MM.1S (cell line): ENCODE results near the gene KCND3.

ENCODE experiments used
- DNase-seq: peaks from one replicate; pipeline ENCODE4 v3.0.0-alpha.2; 2015
- H2AFZ ChIP-seq: fragments of 300-600 bp; sonication (generic); 2 replicates; pipeline ENCODE4 v1.6.0; 2016; ENCODE audit warnings: antibody characterized with exemption, low read length
- H3F3A ChIP-seq: fragments of 300-600 bp; sonication (generic); 2 replicates; pipeline ENCODE4 v1.6.1; 2016; ENCODE audit warnings: mild to moderate bottlenecking, antibody characterized with exemption, low read length, moderate library complexity, mixed read lengths; ENCODE audit not compliant: insufficient read depth
- H3K27ac ChIP-seq: fragments of 300-600 bp; sonication (generic); 2 replicates; pipeline ENCODE4 v1.5.1; 2016; ENCODE audit warnings: mild to moderate bottlenecking, low read length
- H3K27me3 ChIP-seq: fragments of 300-600 bp; sonication (generic); replicated peaks from 2 replicates; pipeline ENCODE4 v1.6.0; 2016; ENCODE audit warnings: low read length; ENCODE audit not compliant: insufficient read depth
- H3K36me3 ChIP-seq: fragments of 300-600 bp; sonication (generic); replicated peaks from 2 replicates; pipeline ENCODE4 v1.6.1; 2016; ENCODE audit warnings: mild to moderate bottlenecking, low read length, mixed read lengths; ENCODE audit not compliant: insufficient read depth
- H3K4me1 ChIP-seq: fragments of 300-600 bp; sonication (generic); 2 replicates; pipeline ENCODE4 v1.6.1; 2016; ENCODE audit warnings: low read length, mixed read lengths
- H3K4me2 ChIP-seq: fragments of 300-600 bp; sonication (generic); 2 replicates; pipeline ENCODE4 v1.6.0; 2016; ENCODE audit warnings: low read depth, low read length
- H3K4me3 ChIP-seq: fragments of 300-600 bp; sonication (generic); 2 replicates; pipeline ENCODE4 v1.5.1; 2016; ENCODE audit warnings: low read length, mixed read lengths
- H3K79me2 ChIP-seq: fragments of 300-600 bp; sonication (generic); 2 replicates; pipeline ENCODE4 v1.6.1; 2016; ENCODE audit warnings: mixed run types, low read length, mixed read lengths
- H3K9ac ChIP-seq: fragments of 300-600 bp; sonication (generic); 2 replicates; pipeline ENCODE4 v1.6.1; 2016; ENCODE audit warnings: low read length, mixed read lengths
- H3K9me2 ChIP-seq: fragments of 300-600 bp; sonication (generic); replicated peaks from 2 replicates; pipeline ENCODE4 v1.6.1; 2016; ENCODE audit warnings: mild to moderate bottlenecking, low read length, mixed read lengths; ENCODE audit not compliant: insufficient read depth
- H3K9me3 ChIP-seq: fragments of 300-600 bp; sonication (generic); replicated peaks from 2 replicates; pipeline ENCODE4 v1.6.1; 2016; ENCODE audit warnings: mild to moderate bottlenecking, low read length, mixed read lengths; ENCODE audit not compliant: insufficient read depth
- H4K20me1 ChIP-seq: fragments of 300-600 bp; sonication (generic); 2 replicates; pipeline ENCODE4 v1.6.1; 2016; ENCODE audit warnings: mild to moderate bottlenecking, low read length, moderate library complexity, mixed read lengths; ENCODE audit not compliant: insufficient read depth
- CTCF ChIP-seq: fragments of 300-600 bp; sonication (generic); IDR thresholded peaks from 2 replicates; pipeline ENCODE4 v1.5.1; 2016; ENCODE audit warnings: antibody characterized with exemption, low read length, mixed read lengths
- EZH2 ChIP-seq: fragments of 300-600 bp; sonication (generic); optimal IDR thresholded peaks from 2 replicates; pipeline ENCODE3; 2017; ENCODE audit warnings: low read depth, mild to moderate bottlenecking, antibody characterized with exemption, low read length, mixed read lengths
- EZH2phosphoT487 ChIP-seq: fragments of 300-600 bp; sonication (generic); IDR thresholded peaks from 2 replicates; pipeline ENCODE4 v1.6.1; 2018; ENCODE audit warnings: antibody characterized with exemption, low read length

Gene KCND3

GRCh38 chr1:111786669-111787207, 202.7 kb downstream of the KCND3 start:
- Histone ChIP-seq H2AFZ (no peak overlapping the region), H3F3A (no peaks in the 10 kb centered on the region), H3K9ac (no peak overlapping the region), H3K4me2 (no peak overlapping the region), H3K27ac (no peak overlapping the region), H3K36me3 (no peaks in the 10 kb centered on the region), H3K9me2 (no peaks in the 10 kb centered on the region), H4K20me1 (no peaks in the 10 kb centered on the region), H3K4me3 (no peak overlapping the region), H3K79me2 (no peaks in the 10 kb centered on the region), H3K9me3 (no peaks in the 10 kb centered on the region), H3K4me1 (no peaks in the 10 kb centered on the region), H3K27me3 (no peaks in the 10 kb centered on the region)
- DNase-seq: no peak
- TF ChIP-seq CTCF (no peak), EZH2 (no peak)

- no peaks in the 10 kb centered on the region for H3F3A ChIP-seq
- no peaks in the 10 kb centered on the region for H3K9me2 ChIP-seq
- H3K9ac ChIP-seq: no peak overlapping the region
- no peaks in the 10 kb centered on the region for H3K4me1 ChIP-seq
- H3K4me3 ChIP-seq: no peak overlapping the region
- H3K27ac ChIP-seq: no peak overlapping the region
- no peaks in the 10 kb centered on the region for H3K27me3 ChIP-seq
- no peak overlapping the region for H2AFZ ChIP-seq
- no peak for DNase-seq
- no peaks in the 10 kb centered on the region for H3K36me3 ChIP-seq
- TF ChIP-seq EZH2 (no peak), CTCF (no peak), EZH2phosphoT487 (no peak)
- H3K4me2 ChIP-seq: no peak overlapping the region
- H3K9me3 ChIP-seq: no peaks in the 10 kb centered on the region
- H4K20me1 ChIP-seq: no peaks in the 10 kb centered on the region
- H3K79me2 ChIP-seq: no peaks in the 10 kb centered on the region
Measured at GRCh38 chr1:111784273-111784901, 205.1 kb downstream of the KCND3 start.

- H3K9me3 ChIP-seq: no peaks in the 10 kb centered on the region
- no peak for DNase-seq
- no peak overlapping the region for H3K4me2 ChIP-seq
- no peaks in the 10 kb centered on the region for H3K9me2 ChIP-seq
- H3K4me3 ChIP-seq: no peak overlapping the region
- H3K27me3 ChIP-seq: no peaks in the 10 kb centered on the region
- no peak overlapping the region for H3K9ac ChIP-seq
- no peaks in the 10 kb centered on the region for H4K20me1 ChIP-seq
- no peak overlapping the region for H3K27ac ChIP-seq
- H3K4me1 ChIP-seq: no peaks in the 10 kb centered on the region
- H2AFZ ChIP-seq: no peak overlapping the region
- H3K36me3 ChIP-seq: no peaks in the 10 kb centered on the region
- TF ChIP-seq EZH2phosphoT487 (no peak), EZH2 (no peak), CTCF (no peak)
- H3K79me2 ChIP-seq: no peaks in the 10 kb centered on the region
- no peaks in the 10 kb centered on the region for H3F3A ChIP-seq
Measured at GRCh38 chr1:111779546-111779945, 209.9 kb downstream of the KCND3 start.
